Cardiac fibroblast (primary cell): ENCODE measurements around the gene PLXDC2.

Source experiments
- DNase-seq, 2 donors: peaks; one replicate each; pipeline versions ENCODE4 v3.0.0 to v3.0.0-alpha.2; 2010; ENCODE audit warnings: low read depth in 2 of 2
- H3K4me3 ChIP-seq, 2 donors: replicated peaks in 1 of 2; 1 replicate in 1 of 2; 2 replicates in 1 of 2; pipeline ENCODE4 v1.5.1; 2011; ENCODE audit warnings: low read depth in 2 of 2, low read length in 2 of 2, mild to moderate bottlenecking in 2 of 2, moderate library complexity in 1 of 2
- TF ChIP-seq, protein P1 (sequence below): IDR thresholded peaks from one replicate; pipeline ENCODE4 v1.5.1; 2011; ENCODE audit warnings: low read depth, mild to moderate bottlenecking, low read length, inconsistent platforms

The PLXDC2 gene

DNA sequence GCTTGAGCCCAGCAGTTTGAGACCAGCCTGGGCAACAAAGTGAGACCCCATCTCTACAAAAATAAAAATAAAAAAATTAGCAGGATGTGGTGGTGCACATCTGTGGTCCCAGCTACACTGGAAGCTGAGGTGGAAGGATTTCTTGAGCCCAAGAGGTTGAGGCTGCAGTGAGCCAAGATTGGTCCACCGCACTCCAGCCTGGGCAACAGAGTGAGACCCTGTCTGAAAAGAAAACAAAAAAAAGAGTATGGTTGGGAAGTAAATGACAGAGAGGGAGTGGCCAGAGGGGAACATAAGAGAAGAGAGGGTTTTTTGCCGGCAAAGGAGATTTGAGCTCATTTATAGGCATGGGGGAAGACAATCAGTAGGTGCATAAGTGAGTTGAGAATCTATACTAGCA is 19.7 kb downstream of the PLXDC2 start:
- TF ChIP-seq, protein P1, sequence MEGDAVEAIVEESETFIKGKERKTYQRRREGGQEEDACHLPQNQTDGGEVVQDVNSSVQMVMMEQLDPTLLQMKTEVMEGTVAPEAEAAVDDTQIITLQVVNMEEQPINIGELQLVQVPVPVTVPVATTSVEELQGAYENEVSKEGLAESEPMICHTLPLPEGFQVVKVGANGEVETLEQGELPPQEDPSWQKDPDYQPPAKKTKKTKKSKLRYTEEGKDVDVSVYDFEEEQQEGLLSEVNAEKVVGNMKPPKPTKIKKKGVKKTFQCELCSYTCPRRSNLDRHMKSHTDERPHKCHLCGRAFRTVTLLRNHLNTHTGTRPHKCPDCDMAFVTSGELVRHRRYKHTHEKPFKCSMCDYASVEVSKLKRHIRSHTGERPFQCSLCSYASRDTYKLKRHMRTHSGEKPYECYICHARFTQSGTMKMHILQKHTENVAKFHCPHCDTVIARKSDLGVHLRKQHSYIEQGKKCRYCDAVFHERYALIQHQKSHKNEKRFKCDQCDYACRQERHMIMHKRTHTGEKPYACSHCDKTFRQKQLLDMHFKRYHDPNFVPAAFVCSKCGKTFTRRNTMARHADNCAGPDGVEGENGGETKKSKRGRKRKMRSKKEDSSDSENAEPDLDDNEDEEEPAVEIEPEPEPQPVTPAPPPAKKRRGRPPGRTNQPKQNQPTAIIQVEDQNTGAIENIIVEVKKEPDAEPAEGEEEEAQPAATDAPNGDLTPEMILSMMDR: no peak
- no peak for DNase-seq
- no peak overlapping the region for H3K4me3 ChIP-seq

DNA sequence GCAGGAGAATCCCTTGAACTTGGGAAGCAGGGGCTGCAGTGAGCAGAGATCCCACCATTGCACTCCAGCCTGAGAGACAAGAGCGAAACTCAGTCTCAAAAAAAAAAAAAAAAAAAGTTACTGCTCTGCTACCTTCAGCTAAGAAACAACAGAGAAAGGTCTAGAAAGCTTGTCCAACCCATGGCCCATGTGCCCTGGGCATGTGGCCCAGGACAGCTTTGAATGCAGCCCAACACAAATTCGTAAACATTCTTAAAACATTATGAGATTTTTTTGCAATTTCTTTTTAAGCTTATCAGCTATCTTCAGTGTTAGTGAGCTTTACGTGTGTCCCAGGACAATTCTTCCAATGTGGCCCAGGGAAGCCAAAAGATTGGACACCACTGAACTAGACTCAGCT is 22.9 kb downstream of the PLXDC2 start:
- DNase-seq: no peak
- TF ChIP-seq, protein P1: no peak
- no peak overlapping the region for H3K4me3 ChIP-seq

DNA sequence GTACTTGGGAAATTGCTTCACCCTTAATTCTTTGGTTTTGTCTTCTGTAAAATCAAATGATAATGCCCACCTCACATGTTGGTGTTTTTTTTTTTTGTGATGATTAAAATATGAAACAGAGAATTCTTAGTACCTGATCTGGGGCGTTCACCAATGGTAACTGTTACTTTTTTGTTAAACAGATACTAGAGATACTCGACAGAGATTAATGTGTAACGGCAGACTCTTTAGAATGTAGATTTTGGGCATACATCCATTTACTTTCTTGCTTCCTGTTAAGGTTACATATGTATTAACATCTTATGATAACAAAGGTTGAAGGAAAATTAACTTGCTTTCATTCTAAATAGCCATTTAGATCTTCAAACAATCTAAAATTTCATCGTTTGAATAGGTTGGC is 23.3 kb downstream of the PLXDC2 start:
- no peak overlapping the region for H3K4me3 ChIP-seq
- no peak for DNase-seq
- TF ChIP-seq, protein P1: no peak

DNA sequence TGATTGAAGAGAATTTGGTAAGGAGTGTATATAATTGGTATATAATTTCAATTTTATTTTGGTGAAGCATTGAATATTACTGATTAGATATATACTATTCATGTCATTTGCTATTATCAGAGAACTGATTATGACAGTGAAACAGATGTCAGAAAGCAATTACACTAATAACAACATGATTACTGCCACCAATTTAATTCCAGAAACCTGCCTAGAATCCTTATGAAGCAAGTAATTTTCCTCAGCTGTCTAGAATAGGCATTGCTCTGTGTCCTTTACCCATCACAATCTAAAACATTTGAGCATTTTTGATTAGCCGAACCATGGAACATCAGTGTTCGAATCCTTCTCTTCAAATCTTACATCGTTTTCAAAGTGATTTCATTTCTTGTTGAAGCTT is 24.5 kb downstream of the PLXDC2 start:
- TF ChIP-seq, protein P1: no peak
- H3K4me3 ChIP-seq: no peak overlapping the region
- DNase-seq: no peak

DNA sequence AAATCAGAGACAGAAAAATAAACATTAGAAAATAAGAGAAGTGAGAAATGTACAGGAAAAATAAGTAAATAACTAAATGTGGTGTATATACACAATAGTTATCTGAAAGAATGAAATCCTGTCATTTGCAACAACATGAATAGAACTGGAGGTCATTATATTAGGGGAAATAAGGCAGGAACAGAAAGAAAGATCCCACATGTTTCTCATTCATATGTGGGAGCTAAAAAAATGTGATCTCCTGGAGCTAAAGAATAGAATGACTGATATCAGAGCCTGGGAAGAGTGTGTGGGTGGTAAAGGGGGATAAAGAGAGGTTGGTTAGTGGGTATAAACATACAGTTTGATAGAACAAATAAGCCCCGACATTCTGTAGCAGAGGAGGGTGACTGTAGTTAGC is 27.3 kb downstream of the PLXDC2 start:
- TF ChIP-seq, protein P1: no peak
- no peak overlapping the region for H3K4me3 ChIP-seq
- peak in 1 of 2 donors; percentile 32 for DNase-seq

DNA sequence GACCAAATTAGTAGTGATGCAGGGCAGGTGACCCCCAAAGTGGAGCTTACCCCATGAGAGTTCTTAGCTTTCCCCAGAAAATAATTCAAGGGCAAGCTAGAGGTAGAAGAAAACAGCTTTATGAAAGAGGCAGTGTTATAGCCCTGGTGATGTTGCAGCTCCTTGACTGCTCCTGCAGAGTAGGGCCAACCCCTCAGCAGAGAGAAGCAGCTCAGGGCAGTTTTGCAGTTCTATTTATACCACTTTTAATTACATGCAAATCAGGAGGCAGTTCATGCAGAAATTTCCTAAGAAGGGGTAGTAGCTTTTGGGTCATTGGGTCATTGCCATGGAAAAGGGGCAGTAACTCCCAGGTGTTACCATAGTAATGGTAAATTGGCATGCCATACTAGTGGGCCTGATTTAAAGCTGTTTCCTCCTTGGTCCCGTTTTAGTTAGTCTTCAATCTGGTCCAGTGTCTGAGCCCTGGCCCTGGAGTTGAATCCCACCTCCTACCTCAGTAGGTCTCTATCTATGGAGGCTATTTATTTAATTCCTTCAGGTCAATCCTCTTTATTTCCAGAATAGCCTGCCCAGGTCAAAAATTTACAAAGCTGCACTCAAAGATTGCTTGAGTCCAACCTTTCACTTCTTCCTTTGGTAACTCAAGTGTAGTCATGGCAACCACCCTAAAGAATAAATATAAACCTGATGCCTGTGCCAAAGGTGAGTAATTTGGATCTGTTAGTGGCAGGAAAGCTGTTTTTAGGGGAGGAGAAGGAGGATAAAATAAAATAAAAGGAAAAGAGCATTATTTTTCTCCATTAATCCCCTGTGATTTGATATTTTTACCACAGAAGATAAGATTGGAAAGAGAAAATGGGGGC is 29.5 kb downstream of the PLXDC2 start:
- DNase-seq: peak; percentile 25 to 31

More for the DNA sequence above, 29.5 kb downstream of the PLXDC2 start:
- no peak overlapping the region for H3K4me3 ChIP-seq
- TF ChIP-seq, protein P1: no peak
